GM12874 (cell line): ENCODE data around the gene PGM5.

Experiments used
- TF ChIP-seq, protein P1 (sequence below): IDR thresholded peaks from 2 replicates; pipeline ENCODE4 v1.5.1; 2011; ENCODE audit warnings: low read depth, mild to moderate bottlenecking, control low read depth, low read length, moderate library complexity; ENCODE audit not compliant: insufficient read depth

The PGM5 gene

DNA sequence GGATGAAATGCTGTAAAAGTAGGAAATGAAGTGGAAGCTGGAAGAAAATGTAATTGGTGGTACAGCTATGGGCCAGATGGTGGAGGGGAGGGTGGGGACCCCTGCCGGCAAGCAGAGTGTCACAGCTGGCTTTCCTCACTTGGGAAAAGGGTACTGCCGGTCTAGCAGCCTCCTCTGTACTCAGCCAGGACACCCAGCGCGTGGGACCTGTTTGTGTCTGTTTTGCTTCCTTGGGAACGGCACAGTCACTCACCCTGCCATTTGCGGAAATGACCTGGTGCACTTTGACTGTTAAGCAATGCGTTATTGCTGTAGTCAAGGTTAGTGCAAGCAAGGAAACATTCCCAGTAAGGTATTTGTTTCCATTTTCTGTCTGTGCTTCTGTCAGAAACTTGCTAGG lies 174.2 kb downstream of the PGM5 start:
- TF ChIP-seq, protein P1, sequence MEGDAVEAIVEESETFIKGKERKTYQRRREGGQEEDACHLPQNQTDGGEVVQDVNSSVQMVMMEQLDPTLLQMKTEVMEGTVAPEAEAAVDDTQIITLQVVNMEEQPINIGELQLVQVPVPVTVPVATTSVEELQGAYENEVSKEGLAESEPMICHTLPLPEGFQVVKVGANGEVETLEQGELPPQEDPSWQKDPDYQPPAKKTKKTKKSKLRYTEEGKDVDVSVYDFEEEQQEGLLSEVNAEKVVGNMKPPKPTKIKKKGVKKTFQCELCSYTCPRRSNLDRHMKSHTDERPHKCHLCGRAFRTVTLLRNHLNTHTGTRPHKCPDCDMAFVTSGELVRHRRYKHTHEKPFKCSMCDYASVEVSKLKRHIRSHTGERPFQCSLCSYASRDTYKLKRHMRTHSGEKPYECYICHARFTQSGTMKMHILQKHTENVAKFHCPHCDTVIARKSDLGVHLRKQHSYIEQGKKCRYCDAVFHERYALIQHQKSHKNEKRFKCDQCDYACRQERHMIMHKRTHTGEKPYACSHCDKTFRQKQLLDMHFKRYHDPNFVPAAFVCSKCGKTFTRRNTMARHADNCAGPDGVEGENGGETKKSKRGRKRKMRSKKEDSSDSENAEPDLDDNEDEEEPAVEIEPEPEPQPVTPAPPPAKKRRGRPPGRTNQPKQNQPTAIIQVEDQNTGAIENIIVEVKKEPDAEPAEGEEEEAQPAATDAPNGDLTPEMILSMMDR = no peak

DNA sequence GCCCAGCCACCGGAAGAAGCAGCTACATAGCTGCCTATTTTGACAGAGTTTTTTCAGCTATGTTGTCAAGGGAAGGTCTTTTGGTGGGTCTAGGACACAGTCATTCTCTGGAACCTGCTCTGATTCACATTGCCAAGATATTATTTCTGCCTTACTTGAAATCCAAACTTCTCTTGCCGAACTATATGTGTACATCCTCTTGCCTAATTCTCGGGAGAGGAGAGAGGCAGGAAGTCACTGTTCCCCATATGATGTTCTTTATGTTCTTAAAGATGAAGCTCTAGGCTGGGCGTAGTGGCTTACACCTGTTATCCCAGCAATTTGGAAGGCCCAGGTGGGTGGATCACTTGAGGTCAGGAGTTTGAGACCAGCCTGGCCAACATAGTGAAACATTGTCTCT lies 175.7 kb downstream of the PGM5 start:
- TF ChIP-seq, protein P1 = no peak

DNA sequence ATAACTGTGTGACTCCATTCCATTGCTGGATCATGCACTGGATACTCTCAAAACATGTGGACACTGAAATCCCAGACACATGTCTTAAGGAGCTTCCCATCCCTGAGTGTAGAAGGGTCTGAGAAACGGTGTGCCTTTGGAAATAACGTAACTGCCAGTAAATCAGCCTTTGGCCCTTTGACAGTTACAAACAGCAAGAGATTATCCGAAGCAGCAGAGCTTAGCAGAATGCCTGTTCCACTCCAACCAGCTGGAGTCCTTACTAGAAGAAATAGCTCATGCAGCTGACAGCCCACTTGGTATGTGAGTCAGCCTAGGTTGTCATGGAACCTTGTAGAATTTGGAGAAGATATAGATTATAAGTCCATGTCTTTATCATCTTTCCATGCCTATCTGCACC lies 177.3 kb downstream of the PGM5 start:
- TF ChIP-seq, protein P1 = no peak

DNA sequence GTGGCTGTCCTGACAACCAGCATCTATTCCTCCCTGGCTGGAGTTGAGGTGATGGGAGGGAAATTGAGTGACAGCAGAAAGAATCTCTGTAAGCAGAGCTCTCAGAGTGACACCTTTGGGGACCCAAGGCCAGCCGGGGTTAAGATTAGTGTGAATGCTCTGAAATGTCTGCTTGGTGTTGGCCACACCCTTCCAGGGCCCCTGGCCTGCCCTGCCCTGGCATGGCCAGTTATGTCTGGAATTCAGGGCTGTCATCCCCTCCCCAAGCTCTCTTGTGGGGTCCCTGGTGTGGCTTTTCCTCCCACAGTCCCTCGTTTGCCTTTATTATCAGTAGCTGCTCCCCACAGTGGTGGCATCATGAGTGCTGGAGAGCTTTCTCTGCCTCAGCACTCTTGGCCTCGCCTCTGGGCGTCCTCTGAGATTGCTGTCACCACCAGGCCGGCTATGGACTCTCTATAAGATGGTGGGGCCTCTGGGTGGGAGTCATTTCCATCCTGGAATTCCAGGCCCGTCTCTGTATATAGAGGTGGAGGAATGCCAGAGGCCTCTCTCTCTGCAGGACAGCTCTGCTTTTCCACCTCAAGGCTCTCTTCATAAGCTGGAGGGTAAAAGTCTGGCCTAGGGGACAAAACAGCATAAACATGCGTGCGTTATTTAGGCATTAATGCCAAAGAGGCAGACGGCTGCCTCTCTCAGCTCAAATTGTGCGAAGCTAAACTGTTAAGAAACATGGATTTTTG lies 180.6 kb downstream of the PGM5 start:
- TF ChIP-seq, protein P1 = no peak

DNA sequence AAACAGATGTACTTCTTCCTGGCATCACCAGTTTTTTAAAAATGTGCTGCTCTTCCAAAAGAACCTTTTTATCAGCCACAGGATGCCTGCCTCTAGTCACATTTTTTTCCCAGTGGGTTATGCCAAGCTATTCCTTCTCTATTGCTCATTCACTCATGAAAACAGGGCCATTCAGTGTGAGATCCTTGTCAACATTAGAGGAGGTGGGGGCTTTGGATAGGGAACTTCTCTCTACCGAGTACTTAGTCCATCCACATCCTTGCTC lies 181.1 kb downstream of the PGM5 start:
- TF ChIP-seq, protein P1 = no peak

DNA sequence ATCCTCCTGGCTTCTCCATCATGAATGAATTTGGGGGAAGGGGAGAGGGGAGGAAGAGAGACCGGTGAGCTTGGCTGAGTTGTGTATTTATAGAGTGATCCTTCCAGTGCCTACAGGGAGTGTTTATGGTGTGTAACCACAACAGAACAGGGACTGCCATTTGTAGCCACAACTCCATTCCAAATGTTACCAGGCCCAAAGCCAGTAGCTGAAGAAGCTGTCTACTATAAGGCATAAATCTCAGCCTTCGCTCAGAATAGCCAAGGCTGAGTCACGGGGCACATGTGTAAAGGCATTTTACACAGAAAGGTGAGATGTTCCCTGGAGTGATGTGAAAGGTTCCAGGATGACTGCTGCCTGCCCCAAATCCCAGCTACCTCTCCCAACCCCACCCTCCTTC lies 181.8 kb downstream of the PGM5 start:
- TF ChIP-seq, protein P1 = no peak

DNA sequence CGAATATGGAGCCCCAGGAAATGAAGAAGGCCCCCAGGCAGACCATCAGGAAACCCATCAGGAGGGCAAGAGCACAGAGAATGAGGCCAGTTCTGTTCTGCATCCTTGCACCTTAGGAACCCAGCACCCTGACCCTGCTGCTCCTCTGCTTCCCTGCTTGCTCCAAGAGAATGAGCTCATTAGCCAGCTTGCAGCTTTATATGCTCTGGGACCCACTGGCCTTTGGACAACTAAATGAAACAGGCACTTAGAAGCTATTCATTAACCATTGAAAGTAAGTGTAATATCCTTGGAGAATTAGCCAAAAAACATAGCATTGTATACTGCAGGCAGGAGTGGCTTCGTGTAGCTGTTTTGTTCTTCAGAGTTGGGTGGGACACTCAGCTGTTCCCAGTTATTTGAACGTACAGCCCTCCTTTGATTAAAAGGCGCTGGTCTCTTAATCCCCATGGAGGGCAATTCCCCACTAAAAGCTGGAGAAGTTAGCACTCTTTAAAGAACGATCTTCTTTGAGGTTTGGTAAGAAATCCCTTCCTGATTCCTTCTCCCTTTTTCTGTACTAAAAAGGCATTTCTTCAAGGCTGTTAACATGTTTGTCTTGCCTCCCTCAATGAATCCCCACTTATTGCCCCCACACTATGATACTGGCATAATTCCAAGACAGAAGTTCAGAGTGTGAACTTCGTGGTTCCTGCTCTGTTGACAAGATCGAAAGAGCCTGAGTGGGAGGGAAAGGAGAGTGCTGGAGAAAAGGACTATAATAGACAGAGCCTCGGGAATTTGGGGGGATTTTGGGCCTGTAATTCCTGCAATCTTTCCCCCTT lies 184.5 kb downstream of the PGM5 start, which contains the start of gene TMEM252:
Gene TMEM252 (minus strand): TSS at position 172 of the 824 bp plus-strand sequence. CDS start 69 bp downstream, at position 103.
- TF ChIP-seq, protein P1 = no peak
